Stimulated activated CD8-positive, alpha-beta memory T cell treated with anti-CD3 and anti-CD28 coated beads, Interleukin-7, amount 100 ng/mL, for 24 hours (primary cell): ENCODE data around the gene ATP5PD.
"Not testable (repeated sequence)": the region's sequence is repeated elsewhere in the genome, so short reads cannot be mapped to it uniquely, and the experiment has no call there.

Experiments
- DNase-seq: peaks from one replicate; pipeline ENCODE4 v3.0.0-alpha.2; 2020; ENCODE audit warnings: low read depth

The ATP5PD gene

DNA sequence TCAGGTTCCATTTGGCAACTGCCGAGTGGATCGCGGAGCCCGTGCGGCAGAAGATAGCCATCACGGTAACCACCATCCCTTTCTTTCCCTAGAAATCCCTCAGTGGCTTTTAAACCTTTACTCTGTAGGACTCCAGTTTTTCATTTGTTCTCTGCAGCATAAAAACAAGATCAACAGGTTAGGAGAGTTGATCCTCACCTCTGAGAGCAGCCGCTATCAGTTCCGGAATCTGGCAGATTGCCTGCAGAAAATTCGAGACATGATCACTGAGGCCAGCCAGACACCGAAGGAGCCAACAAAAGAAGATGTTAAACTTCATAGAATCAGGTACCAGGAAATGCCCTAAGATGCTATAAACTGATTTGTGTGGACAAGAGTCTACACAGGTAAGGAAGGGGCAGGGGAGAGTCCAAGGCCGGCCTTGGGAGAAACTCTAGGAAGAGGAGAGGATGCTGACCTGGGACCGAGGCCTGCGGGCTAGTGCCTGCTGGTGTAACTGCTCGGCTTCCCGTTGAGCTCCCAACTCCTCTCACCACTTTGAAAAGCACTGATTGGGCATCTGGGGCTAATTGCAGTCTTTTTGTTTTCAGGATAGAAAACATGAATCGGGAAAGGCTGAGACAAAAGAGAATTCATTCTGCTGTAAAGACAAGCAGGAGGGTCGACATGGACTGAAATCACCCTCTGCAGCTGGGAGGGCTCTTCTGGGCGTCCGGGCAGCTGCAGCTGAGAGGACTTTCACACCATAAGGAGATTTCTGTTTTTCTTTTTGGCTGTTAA lies 26.2 kb downstream of the ATP5PD start:
- DNase-seq = no peak

- no peak for DNase-seq
Measured at GRCh38 chr17:75019710-75020109, 27.1 kb downstream of the ATP5PD start.

DNA sequence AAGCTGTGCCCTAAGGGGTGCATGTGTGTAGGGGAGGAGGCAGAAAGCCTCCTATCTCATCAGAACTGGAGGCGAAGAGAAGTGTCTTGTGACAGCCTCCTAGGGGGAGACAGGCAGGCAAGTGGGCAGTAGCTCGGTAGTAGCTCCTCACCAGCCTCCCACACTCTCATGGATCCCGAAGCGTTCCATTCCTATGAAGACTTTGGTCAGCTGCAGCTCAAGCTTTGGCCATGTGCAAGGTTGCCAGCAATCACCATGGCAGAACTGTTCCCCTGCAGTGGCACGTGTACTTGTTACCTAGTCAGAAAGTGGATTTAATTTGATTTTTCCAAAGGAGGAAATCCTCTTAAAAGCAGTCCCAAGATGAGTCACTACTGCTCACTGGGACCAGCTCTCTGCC lies 27.6 kb downstream of the ATP5PD start:
- DNase-seq = no peak

- no peak for DNase-seq
Measured at GRCh38 chr17:75013092-75013559, 33.6 kb downstream of the ATP5PD start.

DNA sequence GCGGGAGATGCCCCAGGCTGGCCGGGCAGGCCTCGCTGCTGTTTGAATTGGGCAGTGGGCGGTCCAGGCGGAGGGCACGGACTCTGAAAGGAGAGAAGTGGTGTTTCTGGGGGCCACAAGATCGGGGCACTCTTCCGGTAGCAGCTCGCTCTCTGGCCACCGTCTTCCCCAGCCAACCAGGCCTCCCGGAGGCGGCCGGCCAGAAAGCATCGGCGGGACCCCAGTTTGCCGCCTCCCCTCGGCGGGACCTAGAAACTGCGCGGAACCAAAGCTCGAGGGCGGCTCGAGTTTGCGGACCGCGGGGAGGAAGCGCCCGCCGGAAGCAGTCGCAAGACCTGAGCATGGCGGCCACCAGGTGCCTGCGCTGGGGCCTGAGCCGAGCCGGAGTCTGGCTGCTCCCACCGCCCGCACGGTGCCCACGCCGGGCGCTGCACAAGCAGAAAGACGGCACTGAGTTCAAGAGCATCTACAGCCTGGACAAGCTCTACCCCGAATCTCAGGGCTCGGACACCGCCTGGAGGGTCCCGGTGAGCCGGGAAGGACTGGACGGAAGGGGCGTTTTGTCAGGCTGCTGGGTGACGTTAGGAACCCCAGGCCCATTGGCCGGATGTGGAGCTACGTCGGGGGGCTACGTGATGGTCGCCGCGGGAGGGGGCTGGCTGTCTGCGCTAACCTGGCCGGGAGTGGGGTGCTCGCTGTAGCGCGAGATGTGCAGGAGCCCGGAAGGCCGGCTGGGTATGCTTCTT lies 34.2 kb downstream of the ATP5PD start, which contains the start of gene MRPL58:
TSS of gene MRPL58 (plus strand) at position 325 of the 746 bp plus-strand sequence. CDS start at position 342, 17 bp downstream.
- peak; percentile 60 for DNase-seq

DNA sequence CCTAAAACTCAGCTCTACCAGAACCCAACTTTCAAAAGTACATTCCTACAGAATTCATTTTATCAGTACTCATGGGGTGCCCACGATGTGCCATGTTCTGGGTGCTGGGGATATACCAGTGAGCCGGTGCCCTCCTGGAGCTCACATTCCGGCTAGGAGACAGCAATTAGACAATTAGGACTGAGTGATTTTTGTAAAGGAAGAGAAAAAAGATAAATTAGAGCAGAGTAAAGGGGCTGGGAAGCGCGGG lies 34.7 kb downstream of the ATP5PD start:
- DNase-seq = no peak

DNA sequence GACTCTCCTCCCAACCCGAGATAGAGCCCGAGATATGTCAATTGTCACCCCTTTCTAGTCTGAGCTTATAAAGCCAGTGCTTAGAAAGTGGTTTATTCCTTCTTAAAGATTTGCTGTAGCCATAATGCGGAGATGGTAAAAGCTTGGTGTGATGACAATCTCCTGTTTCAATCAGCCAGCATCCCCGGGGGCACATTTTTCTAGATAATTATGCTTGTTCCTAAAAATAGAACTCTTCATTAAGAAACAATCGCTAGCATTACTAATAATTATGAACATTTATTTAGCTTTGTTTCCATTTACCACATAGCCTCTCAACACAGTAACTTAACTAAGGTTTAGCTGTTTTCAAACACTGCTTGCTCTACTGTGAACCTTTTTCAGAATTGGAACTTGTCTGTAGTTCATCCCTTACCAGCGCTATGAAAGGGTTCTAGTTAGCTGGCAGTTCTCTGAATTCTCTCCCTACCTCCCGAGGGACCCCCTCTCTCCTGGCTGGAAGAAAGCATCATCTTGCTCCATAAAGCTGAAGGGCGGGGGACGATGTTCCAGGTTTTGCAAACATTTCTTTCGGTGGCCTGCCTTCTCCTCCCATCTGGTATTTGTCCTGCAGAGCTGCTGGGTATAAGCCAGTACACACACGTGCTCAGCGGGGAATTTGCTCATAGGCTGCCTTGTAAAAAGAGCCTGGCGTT lies 35.2 kb downstream of the ATP5PD start:
- no peak for DNase-seq

DNA sequence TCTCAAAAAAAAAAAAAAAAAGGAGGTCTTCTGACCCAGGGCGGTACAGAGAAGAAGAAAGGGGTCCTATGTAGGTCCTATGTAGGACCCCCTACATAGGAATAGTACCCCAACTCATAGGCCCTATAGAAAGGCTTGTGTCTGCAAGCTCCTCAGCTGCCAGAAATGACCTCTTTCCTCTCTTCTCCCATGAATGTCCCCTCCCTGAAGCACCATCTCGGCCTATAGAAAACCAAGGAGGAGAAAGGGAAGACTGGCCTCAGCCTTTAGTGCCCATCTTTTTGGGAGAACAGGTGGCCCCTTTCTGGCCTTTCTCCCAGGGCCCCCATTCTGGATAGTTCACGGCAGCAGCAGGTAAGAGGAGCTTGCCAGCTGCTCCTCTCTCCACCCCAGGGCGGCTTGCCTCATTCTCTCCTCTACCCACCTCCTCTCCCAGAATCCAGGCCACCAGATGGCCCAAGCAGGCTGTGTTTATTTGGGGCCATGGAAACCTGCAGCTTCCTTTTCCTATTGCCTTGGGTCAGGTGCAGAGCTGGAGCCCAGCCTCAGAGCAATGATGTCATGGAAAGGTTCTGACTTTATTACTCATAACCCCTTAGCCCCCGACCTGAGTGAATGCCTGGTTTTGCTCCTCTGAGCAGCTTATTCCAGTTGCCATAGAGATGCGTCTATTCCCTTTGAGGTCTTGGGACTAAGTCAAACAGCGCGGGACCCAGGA lies 35.9 kb downstream of the ATP5PD start:
- no peak for DNase-seq

- DNase-seq = no peak
Measured at GRCh38 chr17:75009139-75009724, 37.5 kb downstream of the ATP5PD start.

DNA sequence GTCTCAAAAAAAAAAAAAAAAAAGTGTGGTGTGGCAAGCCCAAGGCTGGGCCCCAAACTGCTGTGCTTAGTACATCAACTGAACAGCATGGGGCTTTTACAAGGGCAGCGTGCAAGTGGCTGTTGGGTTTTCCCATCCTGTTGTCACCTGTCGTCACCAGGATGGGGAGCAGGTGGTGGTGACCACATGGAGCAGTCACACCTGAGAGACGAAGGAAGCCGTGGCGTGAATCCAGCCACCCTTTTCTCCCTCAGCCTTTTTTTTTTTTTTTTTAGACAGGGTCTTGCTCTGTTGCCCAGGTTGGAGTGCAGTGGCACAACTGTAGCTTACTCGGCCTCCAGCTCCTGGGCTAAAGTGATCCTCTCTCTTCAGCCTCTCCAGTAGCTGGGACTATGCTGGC lies 38.4 kb downstream of the ATP5PD start:
- no peak for DNase-seq

DNA sequence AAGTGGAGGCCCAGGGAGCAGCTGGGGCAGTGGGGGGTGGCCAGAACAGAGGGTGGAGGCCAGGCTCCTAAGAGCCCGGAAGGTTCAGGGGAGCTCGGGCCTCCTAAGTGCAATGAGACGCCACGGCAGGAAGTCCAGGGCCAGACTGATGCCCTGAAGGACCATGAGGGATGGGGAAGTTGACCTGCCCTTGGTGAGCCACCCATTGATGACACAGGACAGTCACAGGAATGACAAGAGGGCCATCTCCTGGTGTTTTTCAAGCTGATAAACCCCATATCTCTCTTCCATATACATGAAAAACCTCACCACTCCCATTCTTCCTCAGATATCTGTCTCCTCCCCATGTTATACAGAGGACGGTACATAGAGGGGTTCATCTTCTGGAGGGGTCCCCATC lies 40.1 kb downstream of the ATP5PD start:
- no peak for DNase-seq

DNA sequence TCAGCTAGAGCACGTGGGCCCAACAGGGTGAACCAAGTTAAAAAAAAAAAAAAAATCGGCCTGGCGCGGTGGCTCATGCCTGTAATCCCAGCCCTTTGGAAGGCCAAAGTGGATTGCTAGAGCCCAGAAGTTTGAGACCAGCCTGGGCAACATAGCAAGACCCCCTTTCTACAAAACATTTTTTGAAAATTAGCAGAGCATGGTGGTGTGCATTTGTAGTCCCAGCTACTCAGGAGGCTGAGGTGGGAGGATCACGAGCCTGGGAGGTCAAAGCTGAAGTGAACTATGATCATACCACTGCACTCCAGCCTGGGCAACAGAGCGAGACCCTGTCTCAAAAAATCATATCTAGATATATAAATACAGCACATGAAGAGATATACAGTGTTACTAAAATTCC lies 40.7 kb downstream of the ATP5PD start:
- not testable (repeated sequence) for DNase-seq

- no peak for DNase-seq
Measured at GRCh38 chr17:75005291-75005690, 41.5 kb downstream of the ATP5PD start.

- DNase-seq = no peak
Measured at GRCh38 chr17:75004371-75004770, 42.4 kb downstream of the ATP5PD start.

- DNase-seq = no peak
Measured at GRCh38 chr17:75003957-75004355, 42.8 kb downstream of the ATP5PD start.

- DNase-seq = no peak
Measured at GRCh38 chr17:75003070-75003956, 43.5 kb downstream of the ATP5PD start.

- no peak for DNase-seq
Measured at GRCh38 chr17:75001915-75002843, 44.6 kb downstream of the ATP5PD start.

- no peak for DNase-seq
Measured at GRCh38 chr17:74999523-74999922, 47.2 kb downstream of the ATP5PD start.

DNA sequence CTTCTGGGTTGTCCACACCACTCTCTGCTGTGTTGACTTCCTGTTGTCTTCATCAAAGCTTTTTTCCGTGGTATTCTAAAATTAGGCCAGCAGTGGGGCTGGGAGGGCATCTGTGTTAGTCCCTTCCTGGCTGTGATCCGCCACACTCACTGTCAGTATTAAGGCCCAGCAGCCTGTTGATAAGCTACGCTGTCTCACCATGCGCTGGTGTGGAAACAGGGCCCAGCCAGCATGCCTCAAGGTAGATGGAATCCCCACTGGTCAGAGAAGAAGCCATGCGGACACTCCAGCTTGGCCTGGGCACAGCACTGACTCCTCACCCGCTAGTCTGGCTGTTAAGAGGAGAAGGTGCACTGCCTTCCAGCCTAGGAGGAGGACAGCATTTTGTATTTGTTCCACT lies 48.0 kb downstream of the ATP5PD start:
- DNase-seq = no peak

DNA sequence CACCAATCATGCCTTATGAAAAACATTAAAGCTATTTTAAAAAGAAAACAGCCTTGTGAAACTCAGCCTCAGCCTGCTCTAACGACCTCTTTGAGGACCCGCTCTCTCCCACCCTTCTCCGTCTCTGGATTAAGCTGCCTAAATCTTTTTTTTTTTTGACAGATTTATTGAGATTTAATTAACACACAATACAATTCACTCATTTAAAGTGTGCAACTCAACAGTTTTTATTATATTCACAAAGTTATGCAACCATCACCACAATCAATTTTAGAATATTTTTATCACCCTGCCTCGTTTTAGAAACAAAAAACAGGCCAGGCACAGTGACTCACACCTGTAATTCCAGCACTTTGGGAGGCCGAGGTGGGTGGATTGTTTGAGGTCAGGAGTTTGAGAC lies 50.9 kb downstream of the ATP5PD start:
- DNase-seq = no peak
